K562 (cell line): ENCODE measurements around the gene RNF223. TPM values are rescaled to one million over a fixed set of nuclear protein-coding genes. Genes with fewer than 3 reads are reported as not detected.

Experiments
- ATAC-seq: fragments of 200-7000 bp; cut with Tn5 transposase; 3 replicates; pipeline ENCODE4 v1.9.1; 2020; ENCODE audit warnings: moderate library complexity
- BruUV-seq: library from RNA; stranded (reverse); fragments of 400-500 nt; replicated peaks from 2 replicates; lab custom pipeline; 2021; lab: Mats Ljungman, UMichigan
- CTCF ChIA-PET: fragments of 300-600 bp; formaldehyde crosslinking; extraction: SDS; loops from one replicate; lab custom pipeline; 2021; ENCODE audit warnings: low intra/inter-chr PET ratio; lab: Yijun Ruan, JAX
- POLR2A ChIA-PET: fragments of 300-600, 350-650 bp; sonication (Branson Sonifier 250); formaldehyde crosslinking; extraction: SDS; loops from one replicate; lab custom pipeline; 2021; ENCODE audit warnings: antibody characterized with exemption, inconsistent platforms; lab: Yijun Ruan, JAX
- DNase-seq, 4 experiments: peaks; one replicate each; pipeline versions ENCODE4 v3.0.0 to v3.0.0-alpha.2; 2011 to 2018; ENCODE audit warnings: low spot score in 3 of 4, mixed read lengths in 3 of 4; ENCODE audit errors: extremely low read depth in 1 of 4
- FAIRE-seq: peaks from 2 replicates; lab custom pipeline; 2011; peaks lifted over from hg19 to GRCh38; lab: Jason Lieb, UNC
- H2AFZ ChIP-seq: 2 replicates; pipeline ENCODE4 v1.6.0; 2011; ENCODE audit warnings: low read depth, low read length, control low read depth, inconsistent platforms
- H3K27ac ChIP-seq: fragments of 200-600 bp; 3 replicates; pipeline ENCODE4 v1.8.0; 2011; ENCODE audit warnings: low read depth, mild to moderate bottlenecking, control low read depth, inconsistent platforms, low read length, moderate library complexity, mixed read lengths; ENCODE audit errors: extremely low read depth
- H3K27me3 ChIP-seq, 2 experiments: fragments of 300-600 bp in 1 of 2; 2 replicates in 1 of 2; 3 replicates in 1 of 2; pipeline versions ENCODE4 v1.6.0 to v1.8.0; 2011; ENCODE audit warnings: inconsistent platforms in 2 of 2, low read length in 2 of 2, mild to moderate bottlenecking in 1 of 2, mixed read lengths in 1 of 2, moderate library complexity in 1 of 2; ENCODE audit not compliant: control insufficient read depth in 2 of 2, insufficient read depth in 2 of 2
- H3K36me3 ChIP-seq: fragments of 300-600 bp; 3 replicates; pipeline ENCODE4 v1.8.0; 2011; ENCODE audit warnings: mild to moderate bottlenecking, low read length, inconsistent platforms; ENCODE audit not compliant: control insufficient read depth, insufficient read depth
- H3K4me1 ChIP-seq, 2 experiments: fragments of 200-600 bp in 1 of 2; replicated peaks in 1 of 2; 2 replicates in 1 of 2; 3 replicates in 1 of 2; pipeline versions ENCODE4 v1.5.1 to v1.8.0; 2011; ENCODE audit warnings: inconsistent platforms in 2 of 2, low read length in 2 of 2, mild to moderate bottlenecking in 1 of 2, mixed read lengths in 1 of 2, moderate library complexity in 1 of 2; ENCODE audit not compliant: control insufficient read depth in 2 of 2, insufficient read depth in 2 of 2
- H3K4me2 ChIP-seq: 2 replicates; pipeline ENCODE4 v1.6.1; 2011; ENCODE audit warnings: low read length, control low read depth, inconsistent platforms, mixed read lengths; ENCODE audit not compliant: insufficient read depth
- H3K4me3 ChIP-seq: fragments of 200-600 bp; sonication (generic), shearing (Covaris generic); 2 replicates; pipeline ENCODE4 v1.5.1; 2016; ENCODE audit warnings: control low read depth, inconsistent platforms
- H3K79me2 ChIP-seq: fragments of 200-600 bp; 3 replicates; pipeline ENCODE4 v1.8.0; 2011; ENCODE audit warnings: low read length, inconsistent platforms; ENCODE audit not compliant: control insufficient read depth, insufficient read depth
- H3K9ac ChIP-seq, 2 experiments: 2 replicates each; pipeline versions ENCODE4 v1.6.0 to v1.6.1; 2011; ENCODE audit warnings: low read depth in 2 of 2, low read length in 2 of 2, control low read depth in 1 of 2, inconsistent platforms in 1 of 2, mild to moderate bottlenecking in 1 of 2, mixed read lengths in 1 of 2; ENCODE audit not compliant: insufficient read depth in 1 of 2
- H3K9me1 ChIP-seq: one replicate; pipeline ENCODE4 v1.6.0; 2011; ENCODE audit warnings: inconsistent platforms, mild to moderate bottlenecking, low read length, moderate library complexity; ENCODE audit not compliant: control insufficient read depth, insufficient read depth
- H3K9me3 ChIP-seq: replicated peaks from 2 replicates; pipeline ENCODE4 v1.5.1; 2011; ENCODE audit warnings: low read depth, low read length, inconsistent platforms; ENCODE audit not compliant: control insufficient read depth, insufficient read depth
- H4K20me1 ChIP-seq: replicated peaks from 2 replicates; pipeline ENCODE4 v1.6.1; 2011; ENCODE audit warnings: low read length, inconsistent platforms, mixed read lengths; ENCODE audit not compliant: control insufficient read depth, insufficient read depth
- C11orf30 ChIP-seq: fragments of 450-650 bp; IDR thresholded peaks from 2 replicates; pipeline ENCODE4 v1.6.1; 2016; ENCODE audit warnings: low read depth, mild to moderate bottlenecking
- MBD2 ChIP-seq: sonication (generic); IDR thresholded peaks from 2 replicates; pipeline ENCODE4 v1.6.1; 2016; ENCODE audit warnings: low read depth, borderline replicate concordance
- MEIS2 ChIP-seq: fragments of 450-650 bp; IDR thresholded peaks from 2 replicates; pipeline ENCODE4 v1.6.1; 2014; ENCODE audit warnings: mild to moderate bottlenecking; ENCODE audit not compliant: partially characterized antibody
- PHF8 ChIP-seq: fragments of 200-600 bp; sonication (generic); IDR thresholded peaks from 2 replicates; pipeline ENCODE4 v1.6.1; 2012; ENCODE audit warnings: mixed run types, mild to moderate bottlenecking, inconsistent platforms, low read length, moderate library complexity, borderline replicate concordance
- ZNF316 ChIP-seq: fragments of 450-650 bp; IDR thresholded peaks from 2 replicates; pipeline ENCODE4 v1.6.1; 2016
- WGBS: fragments of 100-300 bp; shearing (Covaris generic); methylation state at CpG from one replicate; pipeline ENCODE4 v1.1.6; 2016; ENCODE audit warnings: low coverage, mixed read lengths; ENCODE audit not compliant: insufficient coverage; ENCODE audit errors: missing lambda C conversion rate; 5-methylcytosine and 5-hydroxymethylcytosine counted together
- in situ Hi-C: fragments of 300-500 bp; cut with MboI; formaldehyde crosslinking; loops from 4 replicates; pipeline ENCODE4 v1.15.0; 2018; ENCODE audit warnings: inconsistent platforms, mixed read lengths
- intact Hi-C: fragments of 100-400 bp; cut with micrococcal nuclease; formaldehyde crosslinking; loops from 2 replicates; pipeline ENCODE4 v1.14.2; 2022
- polyA plus RNA-seq, 8 experiments: library from polyadenylated mRNA; depleted of rRNA in 4 of 8; stranded (reverse) in 5 of 8; unstranded in 3 of 8; fragments of >200 nt; fragmentation: Nextera tagmentation in 2 of 8; fragmentation: Illumina TruSeq in 1 of 8; extraction: Ambion mirVana in 2 of 8; extraction: Trizol in 1 of 8; gene quantifications; 2 replicates each; pipeline versions ENCODE4 v1.2.1 to v1.2.3, GENCODE V29; 2011 to 2014; ENCODE audit warnings: inconsistent platforms in 1 of 8, missing spikeins in 1 of 8
- total RNA-seq, 7 experiments: library from RNA; depleted of rRNA in 6 of 7; stranded (reverse); fragments of >200 nt in 6 of 7; fragmentation: Illumina TruSeq in 2 of 7; extraction: Trizol in 2 of 7; gene quantifications; 2 replicates each; pipeline versions ENCODE4 v1.2.1 to v1.2.3, GENCODE V29; 2011 to 2021; ENCODE audit warnings: low replicate concordance in 1 of 7
- TF ChIP-seq, protein P1 (sequence below), 2 experiments: fragments of 200-800 bp in 1 of 2; sonication (Bioruptor generic) in 1 of 2; sonication (generic) in 1 of 2; formaldehyde crosslinking in 1 of 2; IDR thresholded peaks in 1 of 2; conservative IDR thresholded peaks in 1 of 2; 2 replicates each; pipeline versions ENCODE4 v1.5.0 to v1.6.1; 2016 to 2020; ENCODE audit warnings: missing compliant biosample characterization in 1 of 2, missing genetic modification characterization in 1 of 2, missing genetic modification reagents in 1 of 2
- TF ChIP-seq, protein P2 (sequence below): sonication (generic); formaldehyde crosslinking; IDR thresholded peaks from 2 replicates; pipeline ENCODE4 v1.8.1; 2023; ENCODE audit warnings: mild to moderate bottlenecking, missing genetic modification reagents
- TF ChIP-seq, protein P3 (sequence below): fragments of 250-450 bp; sonication (Bioruptor Pico); IDR thresholded peaks from 2 replicates; pipeline ENCODE4 v1.4.0; 2020; ENCODE audit warnings: mild to moderate bottlenecking, moderate library complexity
- TF ChIP-seq, protein P4 (sequence below): fragments of 450-650 bp; conservative IDR thresholded peaks from 2 replicates; pipeline ENCODE4 v1.6.1; 2016; ENCODE audit warnings: missing genetic modification characterization, low read depth, mild to moderate bottlenecking, missing compliant biosample characterization, moderate library complexity

RNF223 gene
- total and polyA plus RNA-seq, 9 of the 15 experiments (the other 6 are each of a cell fraction or from before 2014, with no cell fraction given): 0.04 to 0.32 TPM; not detected in 7

DNA sequence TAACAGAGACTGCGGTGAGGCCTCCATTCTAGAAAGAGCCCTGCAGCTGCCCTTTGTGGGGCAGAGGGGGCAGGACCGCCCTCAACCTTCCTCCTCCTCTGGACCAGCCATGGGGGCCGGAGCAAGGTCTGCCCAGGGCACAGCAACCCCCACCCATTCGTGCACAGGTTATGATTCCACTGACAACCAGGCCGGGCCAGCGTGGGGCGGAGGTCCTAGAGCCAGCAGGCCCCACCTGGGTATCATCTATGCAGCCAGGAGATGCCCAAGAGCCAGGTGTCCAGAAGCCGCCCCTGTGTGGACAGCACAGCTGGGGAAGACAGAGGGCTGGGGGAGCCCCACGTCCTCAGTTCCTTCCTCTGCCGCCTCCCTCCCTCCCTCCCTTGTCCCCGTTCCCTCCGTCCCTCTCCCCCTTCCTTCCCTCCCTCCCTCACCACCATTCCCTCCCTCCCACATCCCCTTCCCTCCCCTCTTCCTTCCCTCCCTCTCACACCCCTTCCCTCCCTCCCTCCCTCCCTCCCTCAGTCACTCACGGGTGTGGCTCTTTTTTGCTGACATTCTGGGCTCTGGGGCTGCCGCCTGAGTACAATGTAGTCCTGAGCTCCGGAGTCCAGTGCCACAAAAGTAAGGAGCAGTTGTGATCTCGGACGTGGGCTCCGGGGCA is 12.3 kb downstream of the RNF223 start (continued):
- TF ChIP-seq PHF8: no peak; the same call in 1 of the 2 replicates
- no peak for TF ChIP-seq MBD2
- TF ChIP-seq, protein P1, sequence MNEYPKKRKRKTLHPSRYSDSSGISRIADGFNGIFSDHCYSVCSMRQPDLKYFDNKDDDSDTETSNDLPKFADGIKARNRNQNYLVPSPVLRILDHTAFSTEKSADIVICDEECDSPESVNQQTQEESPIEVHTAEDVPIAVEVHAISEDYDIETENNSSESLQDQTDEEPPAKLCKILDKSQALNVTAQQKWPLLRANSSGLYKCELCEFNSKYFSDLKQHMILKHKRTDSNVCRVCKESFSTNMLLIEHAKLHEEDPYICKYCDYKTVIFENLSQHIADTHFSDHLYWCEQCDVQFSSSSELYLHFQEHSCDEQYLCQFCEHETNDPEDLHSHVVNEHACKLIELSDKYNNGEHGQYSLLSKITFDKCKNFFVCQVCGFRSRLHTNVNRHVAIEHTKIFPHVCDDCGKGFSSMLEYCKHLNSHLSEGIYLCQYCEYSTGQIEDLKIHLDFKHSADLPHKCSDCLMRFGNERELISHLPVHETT (CRISPR knock-in tag; conservative IDR thresholded peaks at IDR 0.05 in 1 of 2, IDR thresholded peaks at IDR 0.05 in 1 of 2): no peak
- no peak for TF ChIP-seq MEIS2

DNA sequence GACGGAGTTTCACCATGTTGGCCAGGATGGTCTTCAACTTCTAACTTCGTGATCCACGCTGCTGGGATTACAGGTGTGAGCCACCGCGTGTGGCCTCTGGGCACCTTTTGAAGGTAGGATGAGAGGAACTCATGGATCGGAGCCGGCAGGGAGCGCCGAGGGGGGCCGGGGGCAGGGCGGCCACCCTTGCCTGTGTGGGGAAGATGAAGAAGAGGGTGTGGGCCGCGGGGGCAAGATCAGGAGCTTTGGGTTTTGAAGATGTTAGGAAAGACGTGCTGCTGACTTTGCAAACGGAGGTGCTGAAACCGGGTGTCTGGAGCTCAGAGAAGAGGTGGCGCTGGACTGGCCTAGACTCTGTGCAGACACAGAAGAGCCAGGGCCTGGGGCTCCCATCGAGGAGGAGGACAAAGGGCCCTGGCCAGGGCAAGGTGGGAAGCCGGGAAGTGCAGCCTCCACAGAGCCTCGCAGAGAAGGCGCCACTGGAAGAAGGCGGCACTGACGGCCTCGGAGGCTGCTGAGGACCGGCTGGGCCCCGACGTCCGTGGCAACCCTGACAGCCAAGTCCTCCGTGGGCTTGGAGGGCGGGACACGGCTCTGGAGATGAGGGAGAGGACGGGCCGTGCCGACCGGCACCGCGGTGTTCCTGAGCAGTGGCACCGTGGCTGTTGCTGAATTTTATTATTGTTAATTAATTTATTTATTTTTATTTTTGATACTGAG is 13.7 kb downstream of the RNF223 start:
- H3K27ac ChIP-seq: no peak overlapping the region
- H3K9me1 ChIP-seq: no peaks in the 10 kb centered on the region
- H3K9me3 ChIP-seq: no peaks in the 10 kb centered on the region
- H3K4me3 ChIP-seq: peak overlapping the region; percentile 69
- no peaks in the 10 kb centered on the region for H3K27me3 ChIP-seq
- H4K20me1 ChIP-seq: no peaks in the 10 kb centered on the region
- ATAC-seq (no peak), DNase-seq (no peak), FAIRE-seq (no peak)
- peaks cover 53 to 82% of the 10 kb centered on the region in 2 experiments for H3K4me1 ChIP-seq
- H3K36me3 ChIP-seq: peaks cover 1% of the 10 kb centered on the region; the same call in 1 of the 3 replicates
- intact Hi-C loops: loop anchor here (5.0 kb wide), 3 partner anchors 38 to 138 kb away; partner anchors contain the start of genes AGRN, HES4 and SAMD11
- ChIA-PET CTCF (no interaction called here), POLR2A (interaction anchor here (1.1 to 1.4 kb wide), 2 partner anchors 10 to 169 kb away, joined by 3 to 4 read pairs; no protein-coding TSS in a partner anchor)
- H3K79me2 ChIP-seq: no peaks in the 10 kb centered on the region
- peak overlapping the region in 1 of 2 experiments; percentile 80; a peak in 2 of 4 replicates for H3K9ac ChIP-seq
- in situ Hi-C loops: loop anchor here (10.0 kb wide), 1 partner anchor 76 kb away; the partner anchor contains the start of gene PERM1
- no peak overlapping the region for H2AFZ ChIP-seq
- peak overlapping the region; percentile 90 for H3K4me2 ChIP-seq
- 55% methylated on average over 36 of the region's 38 CpGs for WGBS
- BruUV-seq: no TSS peak
- TF ChIP-seq, protein P2, sequence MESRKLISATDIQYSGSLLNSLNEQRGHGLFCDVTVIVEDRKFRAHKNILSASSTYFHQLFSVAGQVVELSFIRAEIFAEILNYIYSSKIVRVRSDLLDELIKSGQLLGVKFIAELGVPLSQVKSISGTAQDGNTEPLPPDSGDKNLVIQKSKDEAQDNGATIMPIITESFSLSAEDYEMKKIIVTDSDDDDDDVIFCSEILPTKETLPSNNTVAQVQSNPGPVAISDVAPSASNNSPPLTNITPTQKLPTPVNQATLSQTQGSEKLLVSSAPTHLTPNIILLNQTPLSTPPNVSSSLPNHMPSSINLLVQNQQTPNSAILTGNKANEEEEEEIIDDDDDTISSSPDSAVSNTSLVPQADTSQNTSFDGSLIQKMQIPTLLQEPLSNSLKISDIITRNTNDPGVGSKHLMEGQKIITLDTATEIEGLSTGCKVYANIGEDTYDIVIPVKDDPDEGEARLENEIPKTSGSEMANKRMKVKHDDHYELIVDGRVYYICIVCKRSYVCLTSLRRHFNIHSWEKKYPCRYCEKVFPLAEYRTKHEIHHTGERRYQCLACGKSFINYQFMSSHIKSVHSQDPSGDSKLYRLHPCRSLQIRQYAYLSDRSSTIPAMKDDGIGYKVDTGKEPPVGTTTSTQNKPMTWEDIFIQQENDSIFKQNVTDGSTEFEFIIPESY: peak; percentile 63; the same call in 1 of the 2 replicates
- TF ChIP-seq ZNF316 (peak; percentile 26; the same call in 1 of the 2 replicates), C11orf30 (no peak)
- TF ChIP-seq, protein P3, sequence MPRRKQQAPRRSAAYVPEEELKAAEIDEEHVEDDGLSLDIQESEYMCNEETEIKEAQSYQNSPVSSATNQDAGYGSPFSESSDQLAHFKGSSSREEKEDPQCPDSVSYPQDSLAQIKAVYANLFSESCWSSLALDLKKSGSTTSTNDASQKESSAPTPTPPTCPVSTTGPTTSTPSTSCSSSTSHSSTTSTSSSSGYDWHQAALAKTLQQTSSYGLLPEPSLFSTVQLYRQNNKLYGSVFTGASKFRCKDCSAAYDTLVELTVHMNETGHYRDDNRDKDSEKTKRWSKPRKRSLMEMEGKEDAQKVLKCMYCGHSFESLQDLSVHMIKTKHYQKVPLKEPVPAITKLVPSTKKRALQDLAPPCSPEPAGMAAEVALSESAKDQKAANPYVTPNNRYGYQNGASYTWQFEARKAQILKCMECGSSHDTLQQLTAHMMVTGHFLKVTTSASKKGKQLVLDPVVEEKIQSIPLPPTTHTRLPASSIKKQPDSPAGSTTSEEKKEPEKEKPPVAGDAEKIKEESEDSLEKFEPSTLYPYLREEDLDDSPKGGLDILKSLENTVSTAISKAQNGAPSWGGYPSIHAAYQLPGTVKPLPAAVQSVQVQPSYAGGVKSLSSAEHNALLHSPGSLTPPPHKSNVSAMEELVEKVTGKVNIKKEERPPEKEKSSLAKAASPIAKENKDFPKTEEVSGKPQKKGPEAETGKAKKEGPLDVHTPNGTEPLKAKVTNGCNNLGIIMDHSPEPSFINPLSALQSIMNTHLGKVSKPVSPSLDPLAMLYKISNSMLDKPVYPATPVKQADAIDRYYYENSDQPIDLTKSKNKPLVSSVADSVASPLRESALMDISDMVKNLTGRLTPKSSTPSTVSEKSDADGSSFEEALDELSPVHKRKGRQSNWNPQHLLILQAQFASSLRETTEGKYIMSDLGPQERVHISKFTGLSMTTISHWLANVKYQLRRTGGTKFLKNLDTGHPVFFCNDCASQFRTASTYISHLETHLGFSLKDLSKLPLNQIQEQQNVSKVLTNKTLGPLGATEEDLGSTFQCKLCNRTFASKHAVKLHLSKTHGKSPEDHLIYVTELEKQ (CRISPR knock-in tag): no peak
- TF ChIP-seq, protein P4, sequence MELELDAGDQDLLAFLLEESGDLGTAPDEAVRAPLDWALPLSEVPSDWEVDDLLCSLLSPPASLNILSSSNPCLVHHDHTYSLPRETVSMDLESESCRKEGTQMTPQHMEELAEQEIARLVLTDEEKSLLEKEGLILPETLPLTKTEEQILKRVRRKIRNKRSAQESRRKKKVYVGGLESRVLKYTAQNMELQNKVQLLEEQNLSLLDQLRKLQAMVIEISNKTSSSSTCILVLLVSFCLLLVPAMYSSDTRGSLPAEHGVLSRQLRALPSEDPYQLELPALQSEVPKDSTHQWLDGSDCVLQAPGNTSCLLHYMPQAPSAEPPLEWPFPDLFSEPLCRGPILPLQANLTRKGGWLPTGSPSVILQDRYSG: no peak
